ENCODE data around the gene CAST.

- TF ChIP-seq POLR2AphosphoS5 (IDR thresholded peaks at IDR 0.05; ENCODE audit: low read depth, low read length) (no peak), SIN3A (IDR thresholded peaks at IDR 0.05; ENCODE audit: borderline replicate concordance, insufficient read depth, low read length) (no peak), TAF1 (IDR thresholded peaks at IDR 0.05; ENCODE audit: borderline replicate concordance, insufficient read depth, low read length) (no peak)
Observed at GRCh38 chr5:96655085-96655484, 7.1 kb upstream of the CAST start.

Measured in PFSK-1 (cell line).